HG02938 (cell line): ENCODE data around the gene ASPSCR1.

Experiments used
- ATAC-seq: cut with Tn5 transposase; IDR thresholded peaks from one replicate; pipeline ENCODE4 v1.9.1; 2021; ENCODE audit warnings: mild to moderate bottlenecking, moderate library complexity; ENCODE audit not compliant: unreplicated experiment

The ASPSCR1 gene

DNA sequence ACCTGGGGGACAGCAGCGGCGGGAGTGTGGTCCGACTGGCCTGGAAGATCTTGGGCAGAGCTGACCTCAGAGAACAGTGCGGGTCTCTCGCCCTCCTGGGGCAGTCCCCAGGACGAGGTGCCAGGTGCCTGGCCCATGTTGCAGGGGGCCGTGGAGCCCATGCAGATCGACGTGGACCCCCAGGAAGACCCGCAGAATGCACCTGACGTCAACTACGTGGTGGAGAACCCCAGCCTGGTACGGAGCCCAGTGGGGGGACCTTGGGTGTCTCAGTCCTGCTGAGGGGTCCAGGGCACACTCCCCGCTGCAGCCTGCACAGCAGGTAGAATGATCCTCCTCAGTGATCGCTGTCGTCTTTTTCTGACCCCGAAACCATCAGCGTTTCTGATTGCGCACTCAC lies 75.7 kb downstream of the ASPSCR1 start:
- no peak for ATAC-seq

DNA sequence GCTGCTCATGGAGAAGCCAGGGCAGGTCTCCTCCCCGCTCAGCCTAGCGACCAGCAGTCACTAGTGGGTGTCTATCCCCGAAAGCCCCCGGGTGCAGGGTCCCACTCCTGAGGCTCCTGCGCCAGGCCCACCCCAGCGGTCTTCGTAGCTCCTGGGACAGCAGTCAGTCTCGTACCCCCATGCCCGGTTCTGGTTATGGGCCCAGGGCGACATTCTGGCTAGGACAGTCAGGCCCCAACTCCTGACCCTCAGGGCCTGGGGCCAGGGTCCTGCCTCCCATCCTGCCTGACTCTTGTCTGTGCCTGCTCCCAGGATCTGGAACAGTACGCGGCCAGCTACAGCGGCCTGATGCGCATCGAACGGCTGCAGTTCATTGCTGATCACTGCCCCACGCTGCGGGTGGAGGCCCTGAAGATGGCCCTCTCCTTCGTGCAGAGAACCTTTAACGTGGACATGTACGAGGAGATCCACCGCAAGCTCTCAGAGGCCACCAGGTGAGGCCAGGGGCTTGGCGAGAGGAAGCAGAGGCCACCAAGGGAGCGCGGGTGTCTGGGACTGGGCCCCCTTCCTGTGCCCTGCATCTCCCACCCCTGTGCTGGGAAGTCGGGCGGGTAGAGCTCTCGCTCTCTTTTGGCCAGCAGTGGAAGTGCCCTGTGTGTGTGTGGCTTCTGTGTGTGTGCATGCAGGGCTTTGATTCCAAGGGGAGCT lies 76.3 kb downstream of the ASPSCR1 start:
- ATAC-seq: no peak

DNA sequence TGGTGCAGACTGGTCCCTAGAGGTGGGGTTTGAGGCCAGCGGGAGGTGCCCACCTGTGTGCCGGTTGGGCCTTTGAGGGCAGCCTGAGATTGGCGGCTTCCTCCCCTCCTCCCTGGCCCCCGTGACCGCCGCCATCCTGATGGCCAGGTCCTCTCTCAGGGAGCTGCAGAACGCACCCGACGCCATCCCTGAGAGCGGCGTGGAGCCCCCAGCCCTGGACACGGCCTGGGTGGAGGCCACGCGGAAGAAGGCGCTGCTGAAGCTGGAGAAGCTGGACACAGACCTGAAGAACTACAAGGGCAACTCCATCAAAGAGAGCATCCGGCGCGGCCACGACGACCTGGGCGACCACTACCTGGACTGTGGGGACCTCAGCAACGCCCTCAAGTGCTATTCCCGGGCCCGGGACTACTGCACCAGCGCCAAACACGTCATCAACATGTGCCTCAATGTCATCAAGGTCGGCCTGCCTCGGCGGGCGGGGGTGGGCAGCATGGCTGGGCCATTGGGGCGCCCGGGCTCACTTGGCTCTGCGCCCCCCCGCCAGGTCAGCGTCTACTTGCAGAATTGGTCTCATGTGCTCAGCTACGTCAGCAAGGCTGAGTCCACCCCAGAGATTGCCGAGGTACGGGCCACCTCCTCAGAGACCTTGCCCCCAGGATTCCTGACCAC lies 77.1 kb downstream of the ASPSCR1 start:
- no peak for ATAC-seq

DNA sequence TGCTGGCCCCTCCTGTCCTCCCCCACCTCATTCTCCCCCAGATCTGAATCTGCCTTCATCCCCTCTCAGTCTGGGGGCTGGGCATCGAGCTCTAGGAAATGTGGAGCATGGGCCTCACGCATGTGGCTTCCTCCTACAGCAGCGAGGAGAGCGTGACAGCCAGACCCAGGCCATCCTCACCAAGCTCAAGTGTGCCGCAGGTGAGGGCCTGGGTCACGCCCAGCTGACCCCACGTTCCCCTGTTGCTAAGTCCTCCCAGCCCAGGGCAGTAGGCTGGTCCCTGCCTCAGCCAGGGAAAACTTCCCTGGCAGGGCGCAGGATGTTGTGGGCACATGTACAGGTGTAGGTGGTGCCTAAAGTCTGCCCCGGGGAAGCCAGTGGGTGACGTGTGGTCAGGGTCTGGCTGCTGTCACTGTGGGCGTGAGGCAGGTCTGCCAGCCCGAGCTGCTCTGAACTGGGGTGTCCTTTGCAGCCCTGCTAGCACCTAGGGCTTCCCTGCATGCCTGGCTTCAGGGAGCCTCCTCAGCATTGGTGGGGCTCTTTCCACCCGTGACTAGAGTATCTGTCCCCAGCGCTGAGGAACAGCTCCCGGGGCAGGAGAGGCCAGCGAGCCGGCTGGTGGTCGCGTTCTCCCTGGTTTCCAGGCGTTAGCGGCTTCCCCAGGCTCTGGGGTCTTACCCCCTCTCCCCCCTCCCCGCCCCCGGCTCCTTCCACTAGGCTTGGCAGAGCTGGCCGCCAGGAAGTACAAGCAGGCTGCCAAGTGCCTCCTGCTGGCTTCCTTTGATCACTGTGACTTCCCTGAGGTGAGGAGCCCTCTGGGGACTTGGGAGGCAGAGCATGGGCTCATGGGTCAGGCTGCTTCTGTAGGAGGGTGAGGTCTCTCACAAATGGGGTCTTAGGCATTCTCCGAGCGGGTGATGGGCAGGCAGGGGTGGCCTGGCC lies 77.9 kb downstream of the ASPSCR1 start:
- ATAC-seq: no peak

DNA sequence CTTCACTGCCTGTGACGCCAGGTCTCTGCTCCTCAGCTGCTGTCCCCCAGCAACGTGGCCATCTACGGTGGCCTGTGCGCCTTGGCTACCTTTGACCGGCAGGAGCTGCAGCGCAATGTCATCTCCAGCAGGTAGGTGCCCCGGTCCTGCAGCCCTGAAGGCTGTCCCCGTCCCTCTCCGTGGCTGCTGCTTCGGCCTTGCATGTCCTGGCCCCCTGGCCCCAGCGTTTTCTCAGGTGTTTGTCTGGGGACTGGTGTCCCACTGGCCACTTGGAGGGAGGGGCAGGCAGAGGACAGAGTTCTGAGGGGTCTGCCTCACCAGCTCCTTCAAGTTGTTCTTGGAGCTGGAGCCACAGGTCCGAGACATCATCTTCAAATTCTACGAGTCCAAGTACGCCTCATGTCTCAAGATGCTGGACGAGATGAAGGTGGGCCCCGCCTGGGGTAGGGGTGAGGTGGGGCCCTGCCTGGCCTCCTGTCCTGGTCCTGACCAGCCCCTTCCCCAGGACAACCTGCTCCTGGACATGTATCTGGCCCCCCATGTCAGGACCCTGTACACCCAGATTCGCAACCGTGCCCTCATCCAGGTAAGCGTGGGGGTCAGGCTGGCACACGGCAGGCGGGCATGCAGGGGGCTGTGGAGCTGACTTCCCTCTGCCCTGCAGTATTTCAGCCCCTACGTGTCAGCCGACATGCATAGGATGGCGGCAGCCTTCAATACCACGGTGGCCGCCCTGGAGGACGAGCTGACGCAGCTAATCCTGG lies 78.7 kb downstream of the ASPSCR1 start:
- no peak for ATAC-seq

DNA sequence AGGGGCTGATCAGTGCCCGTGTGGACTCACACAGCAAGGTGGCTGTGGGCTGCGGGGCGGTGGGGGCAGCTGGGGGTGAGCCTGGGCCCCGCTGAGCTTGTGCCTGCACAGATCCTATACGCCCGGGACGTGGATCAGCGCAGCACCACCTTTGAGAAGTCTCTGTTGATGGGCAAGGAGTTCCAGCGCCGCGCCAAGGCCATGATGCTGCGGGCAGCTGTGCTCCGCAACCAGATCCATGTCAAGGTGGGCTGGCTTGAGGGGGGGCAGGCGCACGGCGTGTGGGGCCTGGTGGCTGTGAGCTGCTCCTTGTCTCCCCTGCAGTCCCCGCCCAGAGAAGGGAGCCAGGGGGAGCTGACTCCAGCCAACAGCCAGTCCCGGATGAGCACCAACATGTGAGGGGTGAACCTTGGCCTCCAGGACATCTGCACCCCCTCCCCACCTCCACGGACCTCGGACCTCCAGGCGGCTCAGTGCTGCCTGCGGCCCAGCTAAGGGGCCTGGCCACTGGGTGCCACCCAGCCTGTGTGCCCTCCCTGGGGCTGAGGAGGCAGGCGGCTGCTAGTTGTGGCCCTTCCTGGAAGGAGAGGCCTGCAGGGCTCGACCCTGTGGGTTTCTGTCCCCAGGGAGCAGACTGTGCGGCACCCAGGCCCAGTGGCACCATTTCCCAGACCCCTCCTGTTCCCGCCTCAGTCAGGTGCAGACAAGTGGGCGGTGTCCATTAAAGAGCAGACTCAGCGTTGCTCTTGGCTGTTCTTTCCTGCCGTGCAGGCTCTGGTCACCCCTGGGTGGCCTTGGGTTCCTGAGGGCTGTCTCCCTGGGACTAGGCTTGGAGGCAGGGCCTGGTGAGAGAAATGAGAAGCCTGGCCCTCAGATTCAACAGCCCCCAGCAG lies 79.5 kb downstream of the ASPSCR1 start:
- no peak for ATAC-seq

DNA sequence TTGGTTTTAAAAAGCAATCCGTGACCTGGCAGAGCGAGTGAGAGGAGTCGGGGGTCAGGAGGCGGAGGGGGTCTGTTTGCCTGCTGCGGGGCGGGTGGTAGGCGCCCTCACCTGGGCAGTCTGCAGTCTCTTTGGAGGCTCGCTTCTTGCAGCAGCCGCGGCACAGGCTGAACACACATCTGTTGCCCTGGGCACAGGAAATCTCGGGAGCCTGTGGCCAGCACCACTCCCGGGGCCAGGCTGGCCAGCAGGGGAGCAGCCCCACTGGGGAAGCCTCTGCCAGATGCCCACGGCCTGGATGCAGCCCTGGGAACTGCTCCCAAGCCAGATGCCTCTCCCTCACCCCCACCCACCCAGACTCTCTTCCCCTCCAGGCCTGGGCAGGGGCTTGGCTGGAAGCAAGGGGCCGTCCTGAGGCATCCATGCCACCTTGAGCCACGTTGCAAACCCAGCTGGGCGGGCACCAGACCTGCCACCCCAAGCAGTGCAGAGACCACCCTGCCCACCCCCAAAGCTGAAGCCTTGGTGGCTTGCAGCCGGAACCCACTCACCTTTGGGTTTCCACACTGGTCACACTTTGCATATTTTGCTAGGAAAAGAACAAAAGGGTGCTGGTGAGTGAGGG lies 80.9 kb downstream of the ASPSCR1 start:
- no peak for ATAC-seq

DNA sequence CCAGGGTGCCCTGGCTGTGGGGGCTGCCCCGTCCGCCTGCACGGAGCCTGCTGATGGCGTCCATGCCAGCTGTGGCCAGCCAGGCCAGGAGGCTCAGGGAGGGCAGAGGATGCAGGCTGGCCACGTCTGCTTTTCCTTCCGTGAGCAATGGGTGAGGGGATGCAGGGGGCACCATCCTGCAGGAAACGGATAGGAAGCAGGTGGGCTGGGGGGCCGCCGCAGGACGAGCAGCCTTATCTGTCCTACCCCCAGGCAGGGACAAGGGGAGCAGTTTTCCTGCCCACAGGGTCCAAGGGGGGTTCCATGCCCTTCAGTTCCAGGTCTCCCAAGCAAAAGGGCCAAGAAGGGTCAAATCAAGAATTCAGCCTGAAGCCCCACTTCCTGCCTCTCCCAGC lies 81.4 kb downstream of the ASPSCR1 start:
- no peak for ATAC-seq

DNA sequence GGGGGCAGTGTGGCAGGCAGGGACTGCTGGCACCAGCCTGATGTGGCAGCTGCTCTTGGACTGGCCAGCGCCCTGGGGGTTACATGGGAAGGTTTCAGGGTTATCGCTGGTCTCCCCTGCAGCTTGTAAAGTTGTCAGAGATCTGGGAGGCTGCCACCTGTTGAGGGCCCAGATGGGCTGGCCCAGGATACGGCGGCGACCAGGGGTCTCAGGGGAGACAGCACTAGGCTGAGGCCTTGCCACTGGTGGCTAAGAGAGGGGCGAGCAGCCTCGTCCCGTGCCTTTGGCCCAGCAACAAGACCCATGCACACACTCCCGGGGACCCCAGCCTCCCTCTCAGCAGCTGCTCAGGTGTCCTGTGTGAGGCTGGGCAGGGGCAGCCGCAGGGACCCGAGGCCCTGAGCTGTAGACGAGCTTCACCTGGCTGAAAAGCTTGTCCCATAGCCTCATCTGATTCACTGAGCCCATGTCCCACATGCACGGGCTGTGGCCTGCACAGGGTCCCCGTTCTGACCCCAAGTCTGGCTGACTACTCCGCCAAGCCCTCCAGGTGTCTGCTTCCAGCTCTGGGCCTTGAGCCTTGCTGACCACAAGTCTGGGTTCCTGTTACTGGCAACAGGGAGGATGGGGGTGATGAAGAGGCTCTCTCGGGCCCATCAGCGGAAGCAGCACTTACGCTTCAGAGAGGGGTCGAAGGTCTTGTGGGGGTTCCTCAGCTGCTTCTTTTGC lies 82.0 kb downstream of the ASPSCR1 start:
- ATAC-seq: no peak

DNA sequence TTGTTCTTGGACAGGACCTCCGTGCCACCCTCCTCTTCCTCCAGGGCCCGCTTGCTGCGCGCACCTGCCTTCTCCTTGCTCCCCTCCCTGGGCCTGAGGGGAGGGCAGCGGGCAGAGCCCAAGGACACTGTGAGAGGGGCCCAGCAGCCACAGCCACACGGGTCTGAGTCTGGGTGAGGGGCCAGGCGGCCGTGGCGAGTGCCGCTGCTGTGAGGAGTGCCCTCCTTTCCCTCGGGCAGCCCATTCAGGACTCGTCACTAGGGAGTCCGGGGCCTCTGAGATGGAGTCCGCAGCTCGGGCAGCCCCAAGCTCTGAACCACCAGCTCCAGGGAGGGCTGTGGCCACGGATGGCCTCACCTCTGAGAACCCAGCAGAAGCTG lies 82.6 kb downstream of the ASPSCR1 start:
- ATAC-seq: no peak

DNA sequence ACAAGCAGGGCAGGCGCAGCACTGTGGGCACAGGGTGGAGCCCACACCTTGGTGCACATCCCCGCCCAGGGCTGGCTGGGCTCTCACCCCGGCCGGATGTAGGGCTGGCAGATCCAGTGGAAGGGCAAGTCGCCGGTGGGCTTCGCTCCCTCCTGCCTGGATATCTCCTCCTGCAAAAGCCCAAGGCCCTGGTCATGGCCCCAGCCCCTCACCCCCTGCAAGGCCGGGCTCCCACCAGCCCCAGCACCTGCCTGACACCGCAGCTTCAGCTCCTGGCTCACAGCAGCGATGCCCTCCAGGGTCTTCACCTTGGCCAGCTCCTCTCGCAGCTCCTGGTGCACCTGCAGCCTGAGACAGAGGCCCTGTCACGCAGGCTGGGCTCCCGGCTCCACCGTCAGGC lies 83.2 kb downstream of the ASPSCR1 start:
- no peak for ATAC-seq

DNA sequence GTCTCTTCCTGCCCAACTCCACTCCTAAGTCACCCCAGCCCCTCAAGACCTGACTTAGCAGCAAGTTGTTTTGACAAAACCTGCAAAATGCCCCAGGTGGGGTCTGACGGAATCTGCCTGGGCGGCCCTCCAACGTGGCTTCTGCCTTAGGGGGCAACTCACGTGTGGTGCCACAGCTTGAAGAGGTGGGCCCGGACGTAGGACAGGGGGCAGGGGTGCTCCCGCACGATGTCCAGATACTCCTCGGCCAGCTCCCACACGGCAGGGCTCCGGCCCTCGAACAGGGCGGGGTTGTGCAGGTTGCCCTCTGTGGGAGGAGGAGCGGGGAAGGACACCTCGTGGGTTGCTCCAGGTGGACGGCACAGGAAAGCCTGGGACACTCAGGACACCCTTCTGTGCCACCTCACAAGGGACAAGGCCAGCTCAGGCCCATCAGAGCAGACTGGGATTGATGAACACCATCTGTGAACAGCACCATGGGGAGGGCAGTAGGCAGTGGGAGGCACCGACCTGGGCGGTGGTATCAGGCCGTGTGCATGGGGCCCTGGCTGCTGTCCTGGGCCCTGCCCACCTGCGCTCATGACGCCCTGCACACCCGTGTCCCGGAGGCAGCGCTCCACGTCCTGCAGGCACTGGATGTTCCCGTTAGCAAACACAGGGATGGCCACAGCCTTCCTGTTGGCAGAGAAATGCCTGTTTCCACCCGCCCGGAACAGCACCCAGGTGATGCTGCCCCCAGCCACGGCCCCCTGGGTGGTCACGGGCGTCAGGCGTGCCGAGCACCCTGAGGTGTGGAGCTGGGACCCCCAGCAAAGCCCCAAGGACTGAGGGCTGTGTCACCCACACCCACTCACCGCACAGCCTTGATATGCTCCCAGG lies 83.9 kb downstream of the ASPSCR1 start:
- no peak for ATAC-seq

DNA sequence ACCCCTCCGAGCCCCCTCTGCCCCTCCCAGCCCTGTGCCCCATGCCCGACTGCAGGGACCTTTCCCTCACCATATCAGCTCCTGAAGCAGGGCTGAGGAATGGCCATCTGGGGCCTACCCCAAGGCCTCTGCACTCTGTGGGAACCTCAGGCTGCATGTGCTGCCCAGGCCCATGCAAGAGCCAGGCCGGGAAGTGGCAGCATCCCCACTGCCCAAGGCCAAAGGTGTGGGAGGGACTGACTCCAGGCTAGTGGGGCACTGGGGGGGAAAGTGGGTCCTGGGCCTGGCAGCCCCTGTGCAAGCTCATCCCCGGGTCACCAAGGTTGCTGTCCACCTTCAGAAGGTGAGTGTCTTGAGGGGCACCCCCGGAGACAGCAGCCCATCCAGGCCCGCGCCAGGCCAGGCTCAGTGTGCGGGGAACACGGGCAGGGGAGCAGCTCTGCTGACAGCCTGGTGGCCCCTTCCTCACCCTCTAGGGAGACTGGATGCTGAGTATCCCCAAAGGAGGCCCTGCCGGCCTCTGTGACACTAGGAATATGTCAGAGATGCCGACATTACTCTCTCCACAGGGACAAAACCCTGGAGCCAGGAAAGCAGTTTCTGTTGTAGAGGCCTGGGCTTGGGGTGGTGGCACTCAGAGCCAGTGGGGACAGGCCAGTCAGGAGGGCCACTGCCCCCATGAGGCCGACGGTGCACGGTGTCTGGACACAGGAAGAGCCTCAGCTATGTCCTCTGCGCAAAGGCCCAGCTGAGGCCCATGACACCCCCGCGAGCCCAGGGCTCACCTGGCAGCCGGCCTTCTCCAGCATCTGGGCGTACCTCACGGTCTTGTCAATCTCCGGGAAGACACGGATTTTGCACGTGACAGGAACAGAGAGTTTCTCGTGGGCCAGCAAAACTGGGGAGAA lies 84.9 kb downstream of the ASPSCR1 start:
- ATAC-seq: no peak

DNA sequence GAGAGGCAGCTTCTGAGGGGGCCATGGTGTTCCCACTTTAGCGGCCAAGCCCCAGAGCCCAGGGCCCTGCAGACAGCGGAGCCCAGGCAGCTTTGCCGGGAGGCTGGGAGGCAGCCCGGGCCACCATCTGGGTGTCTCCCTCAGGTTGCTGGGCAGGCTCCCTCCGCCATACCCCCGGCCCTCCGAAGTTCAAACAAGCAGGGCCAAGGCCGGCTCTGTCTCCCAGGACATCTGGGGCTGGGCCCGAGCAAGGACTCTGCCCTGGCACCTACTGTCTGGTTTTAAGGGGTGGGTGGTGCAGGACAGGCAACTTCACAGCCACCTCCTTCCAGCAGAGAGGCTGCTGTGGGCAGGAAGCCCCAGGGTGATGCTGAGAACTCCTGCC lies 85.5 kb downstream of the ASPSCR1 start:
- ATAC-seq: no peak

DNA sequence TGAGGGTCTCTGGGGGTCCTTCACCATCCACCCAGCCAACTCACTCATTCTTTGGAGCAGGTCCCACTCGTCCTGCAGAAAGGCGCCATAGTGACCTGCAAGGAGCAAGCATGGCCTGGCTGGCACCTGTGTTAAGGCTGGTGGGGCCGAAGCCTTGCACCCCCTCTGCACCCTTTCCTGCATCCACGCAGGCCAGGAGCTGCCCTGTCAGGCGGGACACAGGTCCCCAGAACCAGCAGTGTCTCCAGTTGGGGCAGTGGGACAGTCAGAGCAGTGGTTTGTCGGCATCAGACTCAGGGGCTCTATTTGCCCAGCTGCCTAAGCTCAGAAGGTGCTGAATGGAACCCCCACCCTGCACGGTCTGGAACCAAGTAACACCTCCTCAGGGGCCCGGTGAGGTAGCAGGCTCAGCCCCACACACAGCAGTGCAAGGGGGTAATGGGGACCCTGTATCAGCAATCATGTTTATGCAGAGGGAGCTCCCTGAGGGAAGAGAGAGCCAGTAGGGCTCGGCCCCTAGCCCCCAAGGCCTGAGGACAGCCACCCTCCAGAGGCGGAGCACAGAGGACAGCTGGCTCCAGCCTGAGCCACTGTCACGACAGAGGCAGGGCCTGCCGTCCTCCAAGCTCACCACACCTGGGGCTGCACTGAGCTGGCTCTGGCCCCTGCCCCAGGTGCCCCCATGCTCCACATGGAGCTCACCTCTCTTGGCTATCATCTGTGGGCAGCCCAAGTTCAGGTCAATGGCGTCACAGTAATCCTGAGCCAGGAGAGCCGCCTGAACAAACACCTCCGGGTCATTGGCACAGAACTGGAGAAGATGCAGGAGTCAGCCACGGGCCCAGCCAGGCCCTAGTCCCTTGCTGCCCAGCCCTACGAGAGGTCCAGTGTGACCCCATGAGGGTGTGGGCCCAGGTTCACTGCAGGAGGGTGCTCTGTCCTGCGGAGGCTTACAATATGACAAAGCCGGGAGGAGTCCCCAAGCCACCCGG lies 86.3 kb downstream of the ASPSCR1 start:
- ATAC-seq: no peak
